ENCODE measurements around the gene OR8H3. TPM values are rescaled to one million over a fixed set of nuclear protein-coding genes. Genes with fewer than 3 reads are reported as not detected.
"Not testable (repeated sequence)": the region's sequence is repeated elsewhere in the genome, so short reads cannot be mapped to it uniquely, and the experiment has no call there.

Gene OR8H3
- total and polyA plus RNA-seq, 10 of the 15 experiments (the other 5 are each of a cell fraction or from before 2014, with no cell fraction given): not detected

GRCh38 chr11:56140151-56140661 lies 18.0 kb downstream of the OR8H3 start, which contains the start of gene OR8J3:
Gene OR8J3 (minus strand): TSS chr11:56140201. CDS start chr11:56137718, 2,483 bp downstream.
- H3K9me3 ChIP-seq (replicated peaks; ENCODE audit: control insufficient read depth, insufficient read depth, low read length): no peaks in the 10 kb centered on the region
- no peak within 1 kb of the TSS for H3K4me2 ChIP-seq (ENCODE audit: control insufficient read depth, insufficient read depth)
- no peaks in the 10 kb centered on the region for H3K36me3 ChIP-seq (ENCODE audit: control insufficient read depth in 2 of 2, insufficient read depth in 2 of 2, low read length in 1 of 2)
- FAIRE-seq: no peak
- POLR2A ChIA-PET: no interaction called here
- intact Hi-C loops (cut with micrococcal nuclease; ENCODE audit: unreplicated experiment): no loop called here
- H3K9ac ChIP-seq (ENCODE audit: control insufficient read depth, insufficient read depth, low read length): no peak within 1 kb of the TSS
- no peaks in the 10 kb centered on the region for H4K20me1 ChIP-seq (ENCODE audit: control insufficient read depth, insufficient read depth)
- DNase-seq (ENCODE audit: low read depth, low spot score): no peak
- no peaks in the 10 kb centered on the region for H3K79me2 ChIP-seq (ENCODE audit: control insufficient read depth, insufficient read depth, low read length)
- TF ChIP-seq BHLHE40 (IDR thresholded peaks at IDR 0.05; ENCODE audit: borderline replicate concordance in 1 of 2, low read depth in 2 of 2, low read length in 1 of 2): no peak
- TF ChIP-seq SPI1 (IDR thresholded peaks at IDR 0.05; ENCODE audit: borderline replicate concordance, insufficient read depth, low read depth, low read length): no peak
- no peak for TF ChIP-seq EED (IDR thresholded peaks at IDR 0.05; ENCODE audit: low read depth)
- TF ChIP-seq CEBPZ (IDR thresholded peaks at IDR 0.05; ENCODE audit: low read depth, low read length): no peak
- TF ChIP-seq HDAC2 (IDR thresholded peaks at IDR 0.05): no peak
- no peak for TF ChIP-seq WRNIP1 (IDR thresholded peaks at IDR 0.05; ENCODE audit: borderline replicate concordance, low read depth, low read length)
- TF ChIP-seq RBBP5 (conservative IDR thresholded peaks at IDR 0.05): no peak
- ATAC-seq: no peak
- RAD21 ChIA-PET (ENCODE audit: unreplicated experiment): no interaction called here
- H3K4me1 ChIP-seq (ENCODE audit: control insufficient read depth, insufficient read depth, low read length): no peaks in the 10 kb centered on the region
- in situ Hi-C loops (cut with MboI): no loop called here
- H3K27ac ChIP-seq (ENCODE audit: control insufficient read depth, insufficient read depth): no peak within 1 kb of the TSS
- SMC1A ChIA-PET (ENCODE audit: uncharacterized antibody, unreplicated experiment): no interaction called here
- H2AFZ ChIP-seq (ENCODE audit: control insufficient read depth, low read depth, low read length): no peak within 1 kb of the TSS
- no peaks in the 10 kb centered on the region for H3K27me3 ChIP-seq (replicated peaks in 1 of 2; ENCODE audit: control insufficient read depth in 2 of 2, insufficient read depth in 2 of 2, low read length in 1 of 2)
- CTCF ChIA-PET: no interaction called here
- no peak within 1 kb of the TSS for H3K4me3 ChIP-seq
- BruUV-seq (replicated peaks): no TSS peak

- H3K4me1 ChIP-seq (ENCODE audit: control insufficient read depth, insufficient read depth, low read length); RAD21 ChIA-PET (ENCODE audit: unreplicated experiment); H4K20me1 ChIP-seq (ENCODE audit: control insufficient read depth, insufficient read depth); DNase-seq (ENCODE audit: low read depth, low spot score); CTCF ChIA-PET; in situ Hi-C loops (cut with MboI); ATAC-seq; H2AFZ ChIP-seq (ENCODE audit: control insufficient read depth, low read depth, low read length); H3K9me3 ChIP-seq (replicated peaks; ENCODE audit: control insufficient read depth, insufficient read depth, low read length); FAIRE-seq; H3K27ac ChIP-seq (ENCODE audit: control insufficient read depth, insufficient read depth); H3K27me3 ChIP-seq (replicated peaks in 1 of 2; ENCODE audit: control insufficient read depth in 2 of 2, insufficient read depth in 2 of 2, low read length in 1 of 2); POLR2A ChIA-PET; SMC1A ChIA-PET (ENCODE audit: uncharacterized antibody, unreplicated experiment); BruUV-seq (replicated peaks); H3K79me2 ChIP-seq (ENCODE audit: control insufficient read depth, insufficient read depth, low read length); H3K36me3 ChIP-seq (ENCODE audit: control insufficient read depth in 2 of 2, insufficient read depth in 2 of 2, low read length in 1 of 2); H3K9ac ChIP-seq (ENCODE audit: control insufficient read depth, insufficient read depth, low read length); intact Hi-C loops (cut with micrococcal nuclease; ENCODE audit: unreplicated experiment); H3K4me3 ChIP-seq; H3K4me2 ChIP-seq (ENCODE audit: control insufficient read depth, insufficient read depth): not testable (repeated sequence)
- WGBS (ENCODE audit: insufficient coverage, insufficient replicate concordance, low lambda C conversion rate, missing lambda C conversion rate): 70% methylated on average over 12 of the region's 30 CpGs
Measured at GRCh38 chr11:56143681-56144080, 21.5 kb downstream of the OR8H3 start.

All from GM12878 (cell line).